Retinal pigment epithelial cell (primary cell): Measurements from ENCODE around the gene MMP7.

Source experiments
- DNase-seq: peaks from one replicate; pipeline ENCODE4 v3.0.0-alpha.2; 2010; ENCODE audit warnings: low read depth
- H3K4me3 ChIP-seq: 2 replicates; pipeline ENCODE4 v1.5.1; 2011; ENCODE audit warnings: mild to moderate bottlenecking, low read length, control low read depth, moderate library complexity
- CTCF ChIP-seq: conservative IDR thresholded peaks from 2 replicates; pipeline ENCODE4 v1.5.1; 2011; ENCODE audit warnings: low read depth, low read length, control low read depth, inconsistent platforms

MMP7 gene

DNA sequence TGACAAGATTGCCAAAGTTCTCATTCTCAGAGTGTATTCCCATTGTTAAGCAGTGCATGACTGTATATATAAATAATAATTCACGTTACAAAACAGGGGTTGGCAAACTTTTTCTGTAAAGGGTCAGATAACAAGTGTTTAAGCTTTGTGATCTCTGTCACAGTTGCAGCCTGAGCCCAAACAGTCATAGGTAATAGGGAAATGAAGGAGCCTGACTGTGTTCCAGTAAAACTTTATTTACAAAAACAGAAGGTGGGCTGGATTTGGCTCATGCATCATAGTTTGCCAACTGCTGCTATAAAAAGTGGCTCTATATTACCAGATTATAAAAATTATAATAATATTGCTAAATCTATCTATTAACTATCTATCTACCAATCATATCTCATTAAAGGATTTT, 3.5 kb downstream of the MMP7 start:
- no peak for TF ChIP-seq CTCF

GRCh38 chr11:102523887-102524286, 6.7 kb downstream of the MMP7 start:
- no peak for DNase-seq
- no peak for TF ChIP-seq CTCF
- H3K4me3 ChIP-seq = no peak overlapping the region

More for the DNA sequence above, 3.5 kb downstream of the MMP7 start:
- DNase-seq = no peak
- no peak overlapping the region for H3K4me3 ChIP-seq

GRCh38 chr11:102523189-102523570, 7.4 kb downstream of the MMP7 start:
- H3K4me3 ChIP-seq = no peak overlapping the region

GRCh38 chr11:102522312-102523188, 8.0 kb downstream of the MMP7 start:
- no peak for DNase-seq
- no peak for TF ChIP-seq CTCF
- no peak overlapping the region for H3K4me3 ChIP-seq

More at GRCh38 chr11:102523189-102523570, 7.4 kb downstream of the MMP7 start:
- DNase-seq = no peak
- no peak for TF ChIP-seq CTCF

- TF ChIP-seq CTCF = no peak
- no peak overlapping the region for H3K4me3 ChIP-seq
- DNase-seq = no peak
Measured at GRCh38 chr11:102521121-102521520, 9.4 kb downstream of the MMP7 start.

DNA sequence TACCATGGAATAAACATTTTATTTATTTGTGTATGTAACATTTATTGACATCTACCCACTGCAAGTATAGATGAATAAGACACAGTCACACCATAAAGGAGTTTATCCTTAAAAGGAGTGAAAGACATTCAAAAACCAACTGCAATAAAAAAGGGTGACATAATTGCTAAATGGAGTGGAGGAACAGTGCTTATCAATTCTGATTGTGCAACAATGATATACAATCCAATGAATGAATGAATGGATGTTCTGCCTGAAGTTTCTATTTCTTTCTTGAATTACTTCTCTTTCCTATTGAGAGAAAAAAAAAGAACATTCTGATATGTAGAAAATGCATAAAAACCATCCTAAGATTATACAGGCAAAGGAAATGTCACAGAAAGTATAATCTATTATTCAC, 10.0 kb downstream of the MMP7 start:
- TF ChIP-seq CTCF = no peak
- no peak for DNase-seq
- H3K4me3 ChIP-seq = no peak overlapping the region
